IPS DF 19.7 (cell line): Measurements from ENCODE around the gene THRA.

Source experiments
- DNase-seq: peaks from one replicate; pipeline ENCODE4 v3.0.0-alpha.2; 2013; ENCODE audit warnings: low read depth, low spot score

The THRA gene

DNA sequence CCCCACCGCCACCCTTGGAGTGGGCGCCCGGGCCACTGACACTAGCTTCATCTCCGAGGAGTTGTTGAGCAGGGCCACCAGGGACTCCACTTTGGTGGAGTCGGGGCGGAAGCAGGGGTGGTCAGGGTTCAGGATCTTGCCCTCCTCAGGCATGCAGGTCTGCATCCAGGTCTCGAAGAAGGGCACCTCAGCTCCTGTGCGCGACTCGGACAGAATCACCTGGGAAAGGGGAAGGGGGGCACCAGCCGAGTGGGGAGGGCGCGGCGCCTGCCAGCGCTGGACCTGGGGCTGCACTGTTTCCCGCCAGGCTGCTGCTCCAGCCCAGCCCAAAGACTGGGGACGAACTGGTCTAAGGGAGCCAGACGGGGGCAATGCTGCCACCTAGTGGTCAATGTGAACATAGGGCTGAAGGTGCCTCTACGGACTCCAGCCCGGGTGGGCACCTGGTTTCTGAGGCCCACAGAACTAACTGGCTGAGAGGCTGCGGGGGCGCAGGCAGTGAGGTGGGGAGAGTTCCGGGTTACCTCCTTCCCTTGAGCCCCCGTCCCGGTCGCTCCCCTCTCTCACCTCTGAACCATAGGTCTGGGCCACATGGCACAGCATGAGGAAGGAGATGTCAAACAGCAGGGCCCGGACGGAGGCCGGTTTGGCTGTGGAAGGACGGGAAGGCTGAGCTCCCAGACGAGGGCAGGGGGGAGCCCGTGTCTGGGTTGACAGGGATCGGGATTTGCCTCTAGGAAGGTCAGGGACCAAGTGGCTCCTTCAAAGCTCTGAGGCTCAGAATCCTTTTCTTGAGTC is 35.8 kb upstream of the THRA start:
- peak; percentile 67 for DNase-seq

DNA sequence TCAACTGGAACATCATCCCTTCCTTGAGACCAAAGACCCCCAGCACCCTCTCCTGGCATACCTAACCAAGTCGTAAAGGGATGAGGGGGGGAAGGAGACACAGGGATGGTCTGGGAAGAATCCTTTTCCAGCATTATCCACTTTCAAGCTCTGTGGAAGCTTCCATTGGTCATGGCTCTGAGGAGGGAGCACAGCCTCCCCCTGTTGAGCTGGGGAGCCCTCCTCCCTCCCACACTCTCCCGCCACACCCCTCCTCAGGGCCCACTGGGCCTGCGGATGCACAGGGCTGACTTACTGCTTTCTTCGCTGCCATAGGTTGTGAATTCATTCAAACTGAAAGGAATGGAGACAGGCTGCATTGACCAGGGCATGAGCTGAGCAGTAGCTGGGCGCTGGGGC is 35.2 kb upstream of the THRA start:
- no peak for DNase-seq

DNA sequence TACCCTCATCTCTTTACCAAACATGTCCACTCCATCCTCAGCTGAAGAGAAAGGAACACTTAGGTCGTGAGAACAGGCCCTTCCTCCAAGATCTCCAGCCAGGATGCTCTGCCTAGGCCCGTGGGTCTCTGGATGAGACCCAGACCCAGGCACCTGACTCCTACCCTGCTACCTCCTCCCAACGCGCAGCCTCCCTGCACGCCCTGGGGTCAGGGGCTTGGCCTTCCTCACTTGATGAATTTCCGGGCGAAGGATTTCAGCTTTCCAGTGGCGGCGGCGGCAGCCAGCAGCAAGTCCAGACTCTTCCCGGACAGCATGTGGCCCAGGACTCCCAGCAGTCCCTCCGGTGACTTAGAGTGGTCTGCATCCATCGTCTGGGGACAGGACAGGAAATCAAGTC is 34.2 kb upstream of the THRA start:
- no peak for DNase-seq

DNA sequence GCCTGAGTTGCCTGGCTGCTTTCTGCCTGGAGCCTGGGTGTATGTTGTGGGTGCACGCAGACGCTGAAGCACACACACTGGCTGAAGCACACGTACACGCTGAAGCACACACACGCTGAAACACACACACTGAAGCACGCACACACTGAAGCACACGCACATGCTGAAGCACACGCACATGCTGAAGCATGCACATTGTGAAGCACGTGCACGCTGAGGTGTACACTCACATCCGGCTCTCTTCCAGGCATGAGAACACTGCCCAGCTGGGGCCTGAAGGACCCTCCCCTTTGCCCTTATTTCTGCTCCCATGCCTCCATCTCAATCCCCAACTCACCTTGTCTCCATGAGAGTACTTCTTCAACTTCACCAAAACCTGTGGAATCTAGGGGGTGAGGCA is 31.1 kb upstream of the THRA start:
- DNase-seq, result no peak

DNA sequence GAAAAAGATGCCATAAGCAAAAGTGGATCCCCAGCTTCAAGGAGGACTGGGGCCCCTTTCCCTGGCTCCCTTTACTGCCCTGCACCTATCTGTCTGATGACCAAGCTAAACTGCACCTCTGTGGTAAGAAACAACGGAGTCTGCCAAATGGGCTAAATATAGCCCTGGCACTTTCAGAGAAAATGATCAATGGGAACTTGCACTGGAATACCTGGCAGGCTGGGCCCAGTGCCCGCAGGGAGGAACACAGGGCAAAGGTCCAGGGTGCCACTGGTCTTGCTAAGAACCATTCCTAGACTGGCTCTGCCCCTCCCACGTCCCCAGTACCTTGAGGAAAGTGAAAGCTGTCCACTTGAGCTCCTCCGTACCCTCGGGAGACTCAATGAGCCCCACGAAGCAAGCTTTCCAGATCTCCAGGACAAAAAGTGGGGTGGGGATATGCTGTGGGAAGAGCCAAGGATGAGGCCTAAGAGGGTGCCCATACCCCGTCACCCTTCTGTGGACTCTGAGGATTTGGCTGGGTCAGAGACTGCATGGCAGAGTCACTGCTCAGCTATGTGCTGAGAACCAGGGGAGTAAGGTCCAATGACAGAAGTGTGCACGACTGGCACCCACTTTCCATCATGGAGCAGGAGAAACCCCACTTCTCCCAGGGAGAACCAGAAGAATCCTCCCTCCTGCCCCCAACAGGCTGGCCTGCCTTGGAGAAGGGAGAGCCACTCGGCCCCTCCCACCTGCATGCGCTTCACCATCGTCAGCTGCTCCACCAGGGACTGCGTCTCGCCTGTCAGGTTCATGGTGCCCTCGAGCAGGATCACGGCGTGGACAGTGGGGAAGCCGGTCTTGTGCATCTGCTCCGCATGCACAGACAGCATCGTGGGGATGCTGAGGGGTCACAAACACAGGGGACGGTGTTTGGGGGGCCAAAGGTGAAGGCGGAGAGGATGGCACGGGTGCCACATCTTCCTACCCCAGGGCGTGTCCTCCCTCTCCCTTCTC is 30.1 kb upstream of the THRA start:
- DNase-seq, result no peak

DNA sequence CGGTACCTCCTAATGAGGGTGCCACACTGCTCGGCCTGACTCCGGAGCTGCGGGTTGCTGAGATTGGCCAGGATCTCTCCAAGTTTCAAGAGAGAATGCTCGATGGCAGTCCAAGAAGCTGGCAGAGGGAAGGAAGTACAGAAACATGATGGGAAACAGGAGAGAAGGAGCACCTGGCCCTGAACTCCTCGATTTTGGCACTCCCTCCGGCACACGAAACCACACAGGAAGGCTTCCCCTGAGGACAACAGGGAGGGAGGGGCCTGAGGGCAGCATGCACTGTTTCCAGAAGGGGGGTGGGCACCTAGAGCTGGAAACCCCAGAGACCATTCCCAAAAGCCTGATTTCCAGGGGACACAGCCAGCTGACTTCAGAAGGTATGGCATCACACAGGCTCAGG is 29.4 kb upstream of the THRA start:
- DNase-seq, result no peak

DNA sequence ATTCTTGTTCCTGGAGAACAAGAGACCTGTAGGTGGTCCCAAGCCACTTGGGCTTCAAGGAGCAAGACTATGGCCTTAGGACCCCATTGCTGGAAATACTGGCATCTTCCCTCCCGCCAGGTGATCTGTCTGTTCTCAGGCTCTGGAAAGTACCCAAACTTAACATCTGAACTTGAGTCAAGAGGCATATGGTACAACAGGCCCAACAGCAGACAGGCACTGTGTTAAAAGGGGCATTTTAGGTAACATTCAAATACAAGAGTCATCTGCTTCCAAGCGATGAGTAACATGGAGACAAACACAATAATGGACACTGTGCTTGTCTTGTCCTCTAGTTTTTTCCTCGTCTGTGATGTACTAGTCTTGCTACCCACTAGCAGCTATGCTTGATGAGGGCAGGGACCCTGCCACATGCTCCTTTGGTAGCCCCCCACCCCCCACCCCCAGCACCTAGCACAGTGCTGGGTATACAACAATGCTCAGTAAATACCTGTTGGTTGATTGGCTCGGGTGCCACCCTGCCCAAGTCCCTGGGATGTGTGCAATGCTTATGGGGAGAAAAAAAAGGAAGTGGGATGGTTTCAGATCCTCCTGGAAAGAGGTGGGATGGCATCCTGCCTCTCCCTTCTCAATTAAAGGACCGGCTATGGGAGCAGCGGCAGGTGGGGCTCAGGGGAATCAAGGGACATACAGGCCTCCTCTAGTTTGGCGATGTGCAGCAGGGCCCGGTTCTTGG is 28.2 kb upstream of the THRA start:
- no peak for DNase-seq

DNA sequence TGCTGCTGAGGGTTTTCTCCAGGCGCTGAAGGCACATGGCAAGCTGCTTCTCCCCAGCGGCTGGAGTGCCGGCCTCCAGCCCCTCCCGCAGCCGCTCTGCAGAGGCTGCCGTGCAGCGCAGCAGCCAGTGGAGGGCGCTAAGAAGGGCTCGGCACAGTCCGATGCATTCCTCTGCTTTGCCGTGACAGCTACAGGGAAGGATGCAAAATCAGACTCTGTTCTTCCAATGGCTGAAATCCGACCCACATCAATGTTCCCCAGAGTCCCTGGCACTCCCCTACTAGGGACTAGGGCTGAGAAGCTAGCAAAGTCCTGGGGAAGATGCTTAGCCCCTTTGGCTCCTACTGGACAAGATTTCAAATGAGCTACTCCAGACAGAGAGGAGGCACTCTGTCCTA is 27.6 kb upstream of the THRA start:
- DNase-seq, result no peak

DNA sequence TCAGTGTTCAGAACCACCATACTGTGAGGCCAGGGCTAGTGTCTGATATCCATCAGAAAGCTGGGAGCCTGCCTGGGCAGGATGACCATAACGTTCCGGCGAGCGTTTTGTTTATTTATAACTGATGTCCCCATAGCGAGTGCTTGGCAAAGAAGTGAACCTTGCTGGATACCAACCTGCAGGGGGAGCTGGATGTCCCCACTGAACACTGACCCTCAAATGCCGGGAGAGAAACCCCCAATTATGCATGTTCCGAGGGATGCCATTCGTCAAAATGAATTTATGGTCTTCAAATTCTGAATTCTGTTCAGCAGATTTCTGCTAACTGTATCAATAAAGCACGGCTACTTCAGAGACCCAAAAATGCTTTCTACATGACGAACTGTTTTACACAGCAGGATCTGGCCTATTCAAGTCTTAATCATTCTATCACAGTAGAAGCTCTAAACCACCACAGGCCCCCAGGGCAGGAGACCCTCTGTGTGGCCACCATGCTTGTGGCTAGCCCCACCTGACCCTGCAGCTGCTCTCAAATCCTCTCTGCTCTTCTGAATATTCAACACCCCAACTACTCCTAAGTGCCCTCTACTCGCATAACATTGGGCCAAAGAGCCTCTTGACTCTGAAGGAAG is 23.8 kb upstream of the THRA start:
- no peak for DNase-seq

DNA sequence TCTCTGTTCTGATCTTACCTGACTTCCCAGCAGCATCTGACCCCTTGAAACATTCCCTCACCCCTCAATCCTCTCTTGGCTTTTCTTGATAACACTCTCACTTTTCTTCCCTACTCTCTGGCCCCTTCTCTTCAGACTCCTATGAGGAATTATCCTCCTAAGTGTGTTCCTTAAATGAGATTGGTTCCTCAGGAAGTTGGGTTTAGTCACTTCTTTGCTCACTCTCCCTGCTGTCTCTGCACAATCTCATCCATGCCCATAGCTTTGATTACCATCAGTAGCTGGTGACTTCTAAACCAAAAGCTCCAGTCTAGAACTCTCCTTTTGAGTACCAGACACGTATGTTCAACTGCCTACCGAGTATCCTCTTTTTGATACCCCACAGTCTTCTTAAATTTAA is 21.6 kb upstream of the THRA start:
- DNase-seq, result no peak

DNA sequence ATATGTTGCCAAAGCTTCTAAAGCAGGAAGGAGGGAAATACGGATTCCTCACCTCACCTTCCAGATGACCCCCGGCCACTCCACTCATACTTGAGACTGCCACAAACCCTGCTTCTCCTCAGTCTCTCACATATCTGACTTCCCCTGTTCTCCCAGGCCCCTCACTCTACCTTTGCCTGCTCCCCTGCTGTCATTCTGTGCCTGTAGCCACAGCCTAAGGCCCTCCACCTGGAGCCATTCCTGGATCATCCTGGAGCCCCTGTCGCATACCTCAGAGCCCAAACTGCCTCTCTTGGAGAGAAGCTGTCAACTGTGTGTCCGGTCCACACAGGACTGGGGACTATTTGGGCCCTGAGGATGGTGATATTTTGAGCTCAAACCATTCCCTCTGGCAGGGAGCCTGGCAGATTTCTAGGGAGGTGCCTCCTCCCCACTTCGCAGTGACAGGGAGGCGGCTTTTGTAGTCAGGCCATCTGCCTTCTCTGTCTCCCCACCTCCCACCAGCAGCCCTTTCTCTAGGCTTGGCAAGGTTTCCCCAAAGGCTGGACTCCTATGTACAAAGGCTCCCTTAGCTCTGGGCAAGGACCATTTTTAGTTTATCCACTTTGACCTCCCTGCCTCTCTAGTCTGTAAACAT is 6.3 kb upstream of the THRA start:
- no peak for DNase-seq

DNA sequence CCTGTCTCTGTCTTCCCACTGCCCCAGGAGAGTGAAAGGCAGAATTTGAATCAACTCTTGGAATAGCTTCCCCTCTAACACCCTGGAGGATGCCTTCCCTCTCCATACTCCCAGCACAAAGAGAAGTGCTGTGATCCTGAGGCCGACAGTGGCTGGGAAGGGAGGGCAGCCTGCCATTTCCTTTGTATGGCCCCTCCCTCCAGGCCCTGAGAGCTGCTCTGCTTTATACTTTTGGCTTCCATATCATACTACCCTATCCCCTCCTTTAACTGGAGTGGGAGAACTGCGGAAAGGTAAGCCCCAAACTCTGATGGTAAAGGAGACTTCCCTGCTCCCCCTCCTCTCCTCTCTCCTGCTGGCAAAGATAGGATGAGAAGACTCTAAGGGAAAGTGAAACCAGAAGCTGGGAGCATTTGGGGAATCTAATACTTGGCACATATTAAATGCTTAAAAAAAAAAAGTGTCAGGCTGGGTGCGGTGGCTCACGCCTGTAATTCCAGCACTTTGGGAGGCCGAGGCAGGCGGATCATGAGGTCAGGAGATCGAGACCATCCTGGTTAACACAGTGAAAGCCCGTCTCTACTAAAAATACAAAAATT is 4.5 kb upstream of the THRA start:
- DNase-seq, result no peak

DNA sequence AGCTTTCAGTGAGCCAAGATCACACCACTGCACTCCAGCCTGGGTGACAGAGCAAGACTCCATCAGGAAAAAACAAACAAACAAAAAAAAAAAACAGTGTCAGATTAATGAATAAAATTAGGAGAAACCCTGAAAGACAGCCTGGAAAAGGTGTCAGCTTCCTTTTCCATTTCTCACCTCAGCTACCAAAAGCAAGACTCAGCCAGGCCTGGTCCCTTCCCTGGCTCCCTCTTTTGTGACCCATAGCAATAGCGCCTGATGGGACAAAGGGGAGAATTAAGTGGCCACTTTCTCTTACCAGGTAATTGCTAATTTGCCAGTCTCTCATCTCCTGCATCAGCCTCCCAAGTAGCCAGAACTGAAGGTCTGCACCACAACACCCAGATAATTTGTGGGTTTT is 3.9 kb upstream of the THRA start:
- DNase-seq, result no peak

DNA sequence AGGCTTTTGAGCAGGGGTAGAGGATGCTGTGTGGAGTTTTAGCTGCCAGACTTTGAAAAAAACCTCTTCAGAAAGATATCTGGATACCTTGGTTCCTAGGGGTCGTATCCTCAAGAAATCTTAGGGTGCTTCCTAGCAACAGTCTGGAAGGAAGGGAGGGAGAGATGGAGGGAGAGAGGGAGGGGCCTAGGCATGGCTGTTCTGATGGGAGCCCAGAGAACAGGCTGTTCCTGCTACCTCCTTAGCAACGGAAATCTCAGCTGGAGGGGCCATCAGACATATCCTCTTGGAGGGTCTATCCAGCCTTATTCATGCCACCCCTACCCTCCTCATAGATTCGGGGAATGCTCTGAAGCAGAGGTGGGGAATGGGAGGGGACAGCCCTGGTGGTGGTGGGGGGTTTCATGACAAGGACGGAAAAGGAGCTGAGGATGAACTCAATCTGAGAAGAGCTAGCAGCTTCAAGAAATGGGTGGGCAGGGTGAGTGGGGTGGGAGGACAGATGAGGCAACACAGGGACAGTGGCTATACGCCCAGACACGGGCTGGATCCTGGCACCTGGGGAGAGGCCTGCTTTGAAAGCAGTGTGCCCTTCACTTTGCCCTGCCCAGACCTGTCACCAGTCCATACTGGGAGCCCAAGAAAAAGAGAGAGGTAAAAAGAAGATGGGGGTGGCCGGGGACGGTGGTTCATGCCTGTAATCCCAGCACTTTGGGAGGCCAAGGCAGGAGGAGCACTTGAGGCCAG is 2.9 kb upstream of the THRA start:
- no peak for DNase-seq

DNA sequence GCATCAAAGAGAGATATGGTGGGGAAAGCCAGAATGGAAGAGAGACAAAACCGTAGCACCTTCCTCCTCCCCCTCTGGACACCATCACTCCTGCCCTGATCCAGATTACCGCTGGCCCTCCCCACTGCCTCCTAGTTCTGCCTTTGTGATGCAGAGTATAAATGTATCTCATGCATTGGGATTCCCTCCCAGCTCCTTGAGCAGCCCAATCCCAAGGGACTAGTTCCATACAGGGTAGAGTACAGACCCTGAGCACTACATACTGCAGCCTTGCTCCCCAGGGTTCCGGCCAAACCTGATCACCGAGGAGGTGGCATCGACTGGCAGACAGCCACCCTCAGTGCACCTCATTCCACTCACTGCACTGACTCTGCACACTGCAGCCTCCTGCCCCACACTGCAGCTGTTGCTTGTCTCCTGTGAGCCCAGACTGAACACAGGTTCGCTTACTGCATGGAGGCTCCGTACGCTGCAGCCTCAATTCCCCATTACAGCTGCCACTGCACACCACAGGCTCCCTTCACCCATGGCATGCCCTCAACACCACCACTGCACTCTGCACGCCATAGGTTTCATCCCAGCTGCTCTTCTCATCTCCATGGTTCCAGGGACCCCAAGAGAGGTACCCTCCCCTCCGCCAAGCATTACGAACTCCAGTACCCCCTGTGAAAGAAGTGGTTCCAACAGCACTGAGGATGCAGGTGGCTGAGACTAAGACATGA is 1.7 kb upstream of the THRA start:
- DNase-seq, result no peak

DNA sequence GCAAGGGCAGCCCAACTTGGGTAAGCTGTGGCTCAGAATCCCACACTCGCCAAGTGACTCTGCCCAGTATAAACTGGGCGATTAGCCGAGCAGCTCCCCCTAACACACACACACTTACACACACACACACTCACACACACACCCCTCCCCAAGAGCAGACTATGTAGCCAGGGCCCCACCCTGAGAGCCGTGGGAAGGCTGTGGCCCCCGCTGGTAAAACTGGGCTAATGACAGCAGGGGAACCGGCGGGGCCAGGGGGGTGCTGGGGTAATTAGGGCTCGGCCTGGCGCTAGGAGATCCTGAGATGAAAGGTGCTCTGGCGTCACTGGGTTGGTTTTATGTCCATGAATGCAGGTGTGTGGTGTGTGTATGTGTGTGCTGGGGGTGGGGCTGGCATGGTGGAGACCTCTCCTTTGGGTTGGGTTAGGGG is 1.1 kb upstream of the THRA start:
- DNase-seq, result no peak

DNA sequence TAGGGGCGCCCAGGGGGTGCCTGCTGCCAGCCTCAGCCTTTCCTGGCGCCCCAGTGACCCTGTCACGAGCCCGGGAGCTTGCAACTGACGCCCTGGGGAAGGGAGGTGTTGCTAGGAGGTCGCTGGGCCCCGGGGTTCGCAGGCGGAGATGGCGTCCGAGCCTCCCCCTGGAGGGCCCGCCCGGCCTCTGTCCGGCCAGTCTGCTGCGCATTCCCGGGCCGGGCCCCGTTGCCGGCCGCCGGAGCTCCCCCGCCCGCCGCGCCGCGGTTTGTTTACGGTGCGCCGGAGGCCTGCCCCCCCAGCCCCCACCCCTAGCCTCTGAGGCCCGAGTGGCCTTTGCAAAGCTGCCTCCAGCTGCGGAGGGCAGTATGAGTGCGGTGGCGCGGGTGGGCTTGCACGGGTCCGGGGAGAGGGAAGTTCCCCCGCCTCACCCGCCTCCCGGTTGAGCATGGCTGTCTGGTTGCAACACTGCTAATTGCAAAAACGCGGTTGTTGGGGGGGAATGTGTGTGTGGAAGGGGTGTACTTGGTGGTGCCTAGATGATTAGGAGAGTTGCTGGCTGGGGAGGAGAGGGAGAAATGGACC is 514 bp downstream of the THRA start:
- no peak for DNase-seq

DNA sequence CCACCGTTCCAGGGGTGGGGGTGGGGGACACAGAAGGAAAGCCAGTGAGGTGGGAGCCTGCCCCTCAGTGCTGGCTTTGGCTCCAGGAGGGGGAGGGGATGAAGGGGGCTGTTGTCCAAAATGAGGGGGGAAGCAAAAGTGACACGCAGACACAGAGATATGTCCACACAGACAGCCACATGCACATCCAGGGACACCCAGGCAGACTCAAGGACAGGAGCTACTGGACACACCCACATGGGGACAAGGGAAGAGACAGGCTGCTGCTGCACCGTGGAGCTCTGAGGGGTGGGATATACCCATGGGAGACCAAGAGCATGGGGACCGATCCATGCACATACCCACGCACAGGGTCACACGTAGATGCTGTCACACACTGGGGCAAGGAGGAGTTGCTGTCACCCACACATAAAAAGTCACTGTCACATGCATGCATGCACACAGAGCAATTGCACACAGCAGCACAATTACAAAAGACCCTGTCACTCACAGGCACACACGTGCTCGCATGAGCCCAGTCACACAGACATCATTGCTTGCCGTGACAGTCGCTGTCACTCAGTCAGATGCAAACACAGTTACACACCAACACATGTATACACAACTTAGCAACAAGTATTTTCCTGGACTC is 1.3 kb downstream of the THRA start:
- DNase-seq, result no peak
